Endodermal cell (in vitro differentiated cells): Measurements from ENCODE around the gene KRTAP10-11. TPM values are rescaled to one million over a fixed set of nuclear protein-coding genes. Genes with fewer than 3 reads are reported as not detected.

Experiments used
- DNase-seq: peaks from one replicate; pipeline ENCODE4 v3.0.0-alpha.2; 2017
- H3K27ac ChIP-seq: 2 replicates; pipeline ENCODE4 v1.5.1; 2013; ENCODE audit warnings: mild to moderate bottlenecking, low read depth, low read length, moderate library complexity
- H3K27me3 ChIP-seq: 2 replicates; pipeline ENCODE4 v1.6.1; 2013; ENCODE audit warnings: mild to moderate bottlenecking, low read length, moderate library complexity; ENCODE audit not compliant: insufficient read depth, control insufficient read depth, poor library complexity, severe bottlenecking
- H3K36me3 ChIP-seq: 2 replicates; pipeline ENCODE4 v1.7.0; 2013; ENCODE audit warnings: mild to moderate bottlenecking, low read length, moderate library complexity; ENCODE audit not compliant: control insufficient read depth, insufficient read depth
- H3K4me1 ChIP-seq: one replicate; pipeline ENCODE4 v1.7.0; 2013; ENCODE audit warnings: low read length; ENCODE audit not compliant: control insufficient read depth, insufficient read depth
- H3K4me3 ChIP-seq: 2 replicates; pipeline ENCODE4 v1.5.1; 2013; ENCODE audit warnings: mild to moderate bottlenecking, low read length, moderate library complexity
- H3K9ac ChIP-seq: 2 replicates; pipeline ENCODE4 v1.6.1; 2013; ENCODE audit warnings: mild to moderate bottlenecking, low read length, moderate library complexity; ENCODE audit not compliant: poor library complexity, severe bottlenecking; ENCODE audit errors: extremely low read depth
- H3K9me3 ChIP-seq: 2 replicates; pipeline ENCODE4 v1.6.1; 2013; ENCODE audit warnings: mild to moderate bottlenecking, low read length, moderate library complexity; ENCODE audit not compliant: control insufficient read depth
- H3K27ac Mint-ChIP-seq: 2 replicates; pipeline ENCODE4 v1.8.0; 2020; ENCODE audit warnings: mixed read lengths
- H3K27me3 Mint-ChIP-seq: 2 replicates; pipeline ENCODE4 v1.8.0; 2021; ENCODE audit warnings: mild to moderate bottlenecking, mixed read lengths; ENCODE audit not compliant: insufficient read depth
- H3K36me3 Mint-ChIP-seq: 2 replicates; pipeline ENCODE4 v1.8.0; 2020; ENCODE audit warnings: low read depth, mixed read lengths
- H3K4me1 Mint-ChIP-seq: 2 replicates; pipeline ENCODE4 v1.8.0; 2020; ENCODE audit warnings: mixed read lengths
- H3K4me3 Mint-ChIP-seq: 2 replicates; pipeline ENCODE4 v1.8.0; 2020; ENCODE audit warnings: mild to moderate bottlenecking, moderate library complexity, mixed read lengths
- H3K9me3 Mint-ChIP-seq: 2 replicates; pipeline ENCODE4 v1.8.0; 2020; ENCODE audit warnings: mild to moderate bottlenecking, mixed read lengths
- WGBS, 2 experiments: methylation state at CpG; one replicate each; pipeline versions ENCODE4 v1.1.5 to v1.1.7; 2013; ENCODE audit warnings: missing lambda C conversion rate in 2 of 2, mixed read lengths in 1 of 2; ENCODE audit not compliant: insufficient coverage in 1 of 2, insufficient read length in 1 of 2; 5-methylcytosine and 5-hydroxymethylcytosine counted together
- total RNA-seq, 2 donors: library from RNA; stranded (reverse); fragmentation: NEBNext Ultra II Directional in 1 of 2; extraction: Animal tissue kit (Norgen Biotek cat#: 25700) in 1 of 2; gene quantifications; 2 replicates in 1 of 2; 3 replicates in 1 of 2; pipeline ENCODE4 v1.2.1, GENCODE V29; 2021
- TF ChIP-seq, protein P1 (sequence below): fragments of 200-600 bp; sonication (generic); conservative IDR thresholded peaks from 2 replicates; pipeline ENCODE4 v1.5.0; 2021; ENCODE audit warnings: antibody characterized with exemption, mild to moderate bottlenecking

The KRTAP10-11 gene
- total RNA-seq, 2 donors from 2014 or later: not detected

DNA sequence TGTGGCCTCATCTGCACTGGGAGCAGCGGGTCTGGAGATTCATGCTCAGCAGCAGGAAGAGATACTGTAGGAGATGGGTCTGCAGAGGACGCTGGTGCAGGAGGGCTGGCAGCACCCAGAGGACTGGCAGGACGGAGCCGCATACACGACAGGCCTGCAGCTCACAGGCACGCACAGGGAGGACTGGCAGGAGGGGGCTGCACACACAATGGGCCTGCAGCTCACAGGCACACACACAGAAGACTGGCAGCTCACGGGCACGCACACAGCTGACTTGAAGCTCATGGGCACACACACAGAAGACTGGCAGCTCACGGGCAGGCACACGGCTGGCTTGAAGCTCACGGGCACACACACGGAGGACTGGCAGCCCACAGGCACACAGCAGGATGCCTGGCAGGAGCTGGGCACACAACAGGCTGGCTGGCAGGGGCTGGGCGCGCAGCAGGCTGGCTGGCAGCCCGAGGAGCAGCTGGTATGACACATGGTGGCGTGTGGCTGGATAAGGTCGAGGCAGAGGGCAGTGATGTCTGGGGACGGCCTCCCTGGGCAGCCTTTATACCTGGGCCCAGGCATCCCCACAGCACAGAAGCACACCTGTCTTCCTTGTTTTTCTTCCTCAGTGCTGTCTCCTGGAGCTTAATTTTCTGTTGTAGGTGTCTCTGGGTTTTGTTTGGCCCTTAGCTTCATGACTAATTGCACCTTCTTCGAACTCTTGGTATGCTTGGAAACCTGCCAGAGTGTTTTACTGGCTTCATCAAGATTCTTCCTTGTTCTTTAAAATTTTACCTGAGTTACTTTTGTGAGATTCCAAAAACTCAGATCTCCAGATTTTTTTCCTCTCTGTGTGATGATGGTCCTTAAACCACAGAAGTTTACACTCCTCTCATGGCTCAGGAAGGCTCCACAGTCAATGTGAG lies 20.4 kb downstream of the KRTAP10-11 start, which contains the start of gene KRTAP12-2:
TSS of gene KRTAP12-2 (minus strand) at position 527 of the 920 bp plus-strand sequence. CDS start at position 486, 41 bp downstream.
- H3K36me3 Mint-ChIP-seq: no peaks in the 10 kb centered on the region
- Histone ChIP-seq H3K27me3 (no peaks in the 10 kb centered on the region), H3K36me3 (no peaks in the 10 kb centered on the region), H3K4me3 (no peak within 1 kb of the TSS), H3K27ac (no peak within 1 kb of the TSS), H3K4me1 (no peaks in the 10 kb centered on the region), H3K9me3 (peaks cover 28% of the 10 kb centered on the region), H3K9ac (no peak within 1 kb of the TSS)
- TF ChIP-seq, protein P1, sequence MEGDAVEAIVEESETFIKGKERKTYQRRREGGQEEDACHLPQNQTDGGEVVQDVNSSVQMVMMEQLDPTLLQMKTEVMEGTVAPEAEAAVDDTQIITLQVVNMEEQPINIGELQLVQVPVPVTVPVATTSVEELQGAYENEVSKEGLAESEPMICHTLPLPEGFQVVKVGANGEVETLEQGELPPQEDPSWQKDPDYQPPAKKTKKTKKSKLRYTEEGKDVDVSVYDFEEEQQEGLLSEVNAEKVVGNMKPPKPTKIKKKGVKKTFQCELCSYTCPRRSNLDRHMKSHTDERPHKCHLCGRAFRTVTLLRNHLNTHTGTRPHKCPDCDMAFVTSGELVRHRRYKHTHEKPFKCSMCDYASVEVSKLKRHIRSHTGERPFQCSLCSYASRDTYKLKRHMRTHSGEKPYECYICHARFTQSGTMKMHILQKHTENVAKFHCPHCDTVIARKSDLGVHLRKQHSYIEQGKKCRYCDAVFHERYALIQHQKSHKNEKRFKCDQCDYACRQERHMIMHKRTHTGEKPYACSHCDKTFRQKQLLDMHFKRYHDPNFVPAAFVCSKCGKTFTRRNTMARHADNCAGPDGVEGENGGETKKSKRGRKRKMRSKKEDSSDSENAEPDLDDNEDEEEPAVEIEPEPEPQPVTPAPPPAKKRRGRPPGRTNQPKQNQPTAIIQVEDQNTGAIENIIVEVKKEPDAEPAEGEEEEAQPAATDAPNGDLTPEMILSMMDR: no peak
- H3K27ac Mint-ChIP-seq: no peak within 1 kb of the TSS
- WGBS, 2 experiments: 86% methylated on average over 12 to 19 of the region's 19 CpGs
- H3K4me1 Mint-ChIP-seq: peaks cover 2% of the 10 kb centered on the region
- H3K9me3 Mint-ChIP-seq: peaks cover 40% of the 10 kb centered on the region
- peaks cover 8% of the 10 kb centered on the region for H3K27me3 Mint-ChIP-seq
- H3K4me3 Mint-ChIP-seq: no peak within 1 kb of the TSS
- no peak for DNase-seq

- no peak overlapping the region for H3K4me3 ChIP-seq
- H3K4me1 ChIP-seq: no peaks in the 10 kb centered on the region
- no peak for DNase-seq
- TF ChIP-seq, protein P1: no peak
- H3K36me3 Mint-ChIP-seq: no peaks in the 10 kb centered on the region
- H3K27ac ChIP-seq: no peak overlapping the region
- no peaks in the 10 kb centered on the region for H3K27me3 ChIP-seq
- H3K9me3 Mint-ChIP-seq: peaks cover 47% of the 10 kb centered on the region
- H3K4me3 Mint-ChIP-seq: no peak overlapping the region
- no peaks in the 10 kb centered on the region for H3K4me1 Mint-ChIP-seq
- 60 to 84% methylated on average over 1 of the region's 1 CpG for WGBS, 2 experiments
- H3K27me3 Mint-ChIP-seq: peaks cover 8% of the 10 kb centered on the region
- peaks cover 38% of the 10 kb centered on the region for H3K9me3 ChIP-seq
- H3K36me3 ChIP-seq: no peaks in the 10 kb centered on the region
- H3K27ac Mint-ChIP-seq: no peak overlapping the region
- H3K9ac ChIP-seq: no peak overlapping the region
Measured at GRCh38 chr21:44667612-44668011, 21.4 kb downstream of the KRTAP10-11 start.

DNA sequence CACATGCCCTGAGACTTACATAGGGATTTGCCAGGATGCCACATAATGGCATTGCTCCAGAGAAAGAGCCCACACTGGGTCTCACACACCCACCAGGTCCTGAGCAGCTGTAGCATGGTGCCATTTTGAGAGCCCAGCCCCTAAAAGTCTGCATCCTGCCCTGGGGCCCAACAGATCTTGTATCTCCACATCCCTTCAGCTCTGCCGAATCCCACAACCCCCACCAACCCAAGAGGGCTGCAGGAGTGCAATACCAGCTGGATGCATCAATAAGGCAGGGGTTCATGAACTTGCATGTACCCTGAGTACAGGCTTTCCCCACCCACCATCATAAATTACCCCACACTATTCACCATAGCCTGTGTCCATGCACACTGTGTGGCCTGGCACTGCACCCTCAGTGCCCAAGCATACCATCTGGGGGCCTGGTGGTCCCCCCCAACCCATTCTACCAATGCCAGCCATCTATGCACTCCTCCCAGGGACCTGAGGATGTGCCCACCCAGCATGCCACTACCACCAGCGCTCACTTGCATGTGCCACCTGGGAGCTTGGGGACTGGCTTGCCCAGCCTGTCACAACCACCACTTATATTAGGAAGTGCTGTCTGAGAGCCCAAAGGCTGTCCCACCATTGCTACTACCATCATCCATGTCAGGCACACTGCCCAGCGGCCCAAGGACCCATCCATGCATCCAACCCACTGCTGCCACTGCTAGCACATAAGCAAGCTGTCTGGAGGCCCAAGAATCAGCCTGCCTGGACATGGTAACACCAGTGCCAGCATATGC lies 24.6 kb downstream of the KRTAP10-11 start:
- no peaks in the 10 kb centered on the region for H3K27me3 ChIP-seq
- Mint-ChIP-seq H3K36me3 (peaks cover 3% of the 10 kb centered on the region), H3K27ac (no peak overlapping the region), H3K9me3 (peaks cover 59% of the 10 kb centered on the region), H3K4me3 (no peak overlapping the region), H3K27me3 (peaks cover 8% of the 10 kb centered on the region), H3K4me1 (no peaks in the 10 kb centered on the region)
- TF ChIP-seq, protein P1: no peak
- 93% methylated on average over 3 of the region's 3 CpGs for WGBS, 2 experiments
- no peaks in the 10 kb centered on the region for H3K4me1 ChIP-seq
- no peak for DNase-seq
- H3K36me3 ChIP-seq: no peaks in the 10 kb centered on the region
- H3K27ac ChIP-seq: no peak overlapping the region
- H3K9me3 ChIP-seq: peaks cover 50% of the 10 kb centered on the region
- no peak overlapping the region for H3K4me3 ChIP-seq
- H3K9ac ChIP-seq: no peak overlapping the region
